Neuronal stem cell (in vitro differentiated cells): ENCODE measurements around the gene SP3.

Source experiments
- DNase-seq: peaks from one replicate; pipeline ENCODE4 v3.0.0-alpha.2; 2013; ENCODE audit warnings: low spot score
- H2AFZ ChIP-seq: one replicate; pipeline ENCODE4 v1.6.1; 2013; ENCODE audit warnings: mild to moderate bottlenecking, low read length, inconsistent platforms
- H2AK5ac ChIP-seq: 2 replicates; pipeline ENCODE4 v1.6.1; 2013; ENCODE audit warnings: low read depth, mild to moderate bottlenecking, inconsistent platforms, low read length, moderate library complexity, mixed read lengths
- H2BK120ac ChIP-seq: 2 replicates; pipeline ENCODE4 v1.6.1; 2013; ENCODE audit warnings: low read depth, mild to moderate bottlenecking, inconsistent platforms, low read length, moderate library complexity, mixed read lengths
- H2BK12ac ChIP-seq: one replicate; pipeline ENCODE4 v1.6.1; 2013; ENCODE audit warnings: low read length, inconsistent platforms
- H2BK15ac ChIP-seq: 2 replicates; pipeline ENCODE4 v1.6.1; 2013; ENCODE audit warnings: mild to moderate bottlenecking, low read length, inconsistent platforms, mixed read lengths
- H2BK5ac ChIP-seq: one replicate; pipeline ENCODE4 v1.6.1; 2013; ENCODE audit warnings: inconsistent platforms, mild to moderate bottlenecking, low read length, moderate library complexity
- H3K14ac ChIP-seq: one replicate; pipeline ENCODE4 v1.6.1; 2013; ENCODE audit warnings: low read length, inconsistent platforms
- H3K18ac ChIP-seq: 2 replicates; pipeline ENCODE4 v1.6.1; 2013; ENCODE audit warnings: low read length, inconsistent platforms
- H3K23ac ChIP-seq: 2 replicates; pipeline ENCODE4 v1.6.1; 2013; ENCODE audit warnings: low read depth, mild to moderate bottlenecking, mixed read lengths, low read length, inconsistent platforms; ENCODE audit not compliant: poor library complexity
- H3K27ac ChIP-seq: replicated peaks from 3 replicates; pipeline ENCODE4 v1.5.1; 2013; ENCODE audit warnings: low read length, inconsistent platforms
- H3K27me3 ChIP-seq, 3 experiments: 2 replicates each; pipeline ENCODE4 v1.6.1; 2013; ENCODE audit warnings: low read length in 3 of 3, mild to moderate bottlenecking in 2 of 3, inconsistent platforms in 1 of 3, low read depth in 1 of 3, mixed read lengths in 1 of 3, moderate library complexity in 1 of 3; ENCODE audit not compliant: control insufficient read depth in 3 of 3, insufficient read depth in 3 of 3
- H3K36me3 ChIP-seq, 2 donors: replicated peaks in 1 of 2; 2 replicates each; pipeline ENCODE4 v1.6.1; 2013; ENCODE audit warnings: low read length in 2 of 2; ENCODE audit not compliant: control insufficient read depth in 2 of 2, insufficient read depth in 2 of 2
- H3K4ac ChIP-seq: 2 replicates; pipeline ENCODE4 v1.6.1; 2013; ENCODE audit warnings: inconsistent platforms, mild to moderate bottlenecking, low read length, moderate library complexity
- H3K4me1 ChIP-seq, 2 donors: 1 replicate in 1 of 2; 2 replicates in 1 of 2; pipeline ENCODE4 v1.6.1; 2013; ENCODE audit warnings: low read length in 2 of 2, low read depth in 1 of 2; ENCODE audit not compliant: control insufficient read depth in 2 of 2, insufficient read depth in 1 of 2
- H3K4me2 ChIP-seq: one replicate; pipeline ENCODE4 v1.6.1; 2013; ENCODE audit warnings: mild to moderate bottlenecking, low read length, inconsistent platforms; ENCODE audit not compliant: insufficient read depth, poor library complexity, severe bottlenecking
- H3K4me3 ChIP-seq, 2 donors: 2 replicates each; pipeline ENCODE4 v1.5.1; 2013; ENCODE audit warnings: low read length in 2 of 2, mild to moderate bottlenecking in 2 of 2, inconsistent platforms in 1 of 2, moderate library complexity in 1 of 2
- H3K79me1 ChIP-seq: one replicate; pipeline ENCODE4 v1.6.1; 2013; ENCODE audit warnings: low read depth, mild to moderate bottlenecking, inconsistent platforms, low read length, moderate library complexity
- H3K9ac ChIP-seq: one replicate; pipeline ENCODE4 v1.6.1; 2013; ENCODE audit warnings: mild to moderate bottlenecking, low read depth, low read length, inconsistent platforms; ENCODE audit not compliant: poor library complexity
- H3K9me3 ChIP-seq, 2 donors: replicated peaks in 1 of 2; 2 replicates each; pipeline versions ENCODE3 to v1.6.1; 2013; ENCODE audit warnings: low read length in 2 of 2, mild to moderate bottlenecking in 2 of 2, inconsistent platforms in 1 of 2, low read depth in 1 of 2, mixed read lengths in 1 of 2, moderate library complexity in 1 of 2; ENCODE audit not compliant: control insufficient read depth in 2 of 2, insufficient read depth in 1 of 2
- H4K8ac ChIP-seq: one replicate; pipeline ENCODE4 v1.6.1; 2013; ENCODE audit warnings: low read depth, mild to moderate bottlenecking, inconsistent platforms, low read length, moderate library complexity
- H4K91ac ChIP-seq: one replicate; pipeline ENCODE4 v1.6.1; 2013; ENCODE audit warnings: low read length, low read depth, mild to moderate bottlenecking, inconsistent platforms; ENCODE audit not compliant: poor library complexity
- WGBS, 2 donors: extraction: QIAGEN DNeasy Blood & Tissue Kit; methylation state at CpG; one replicate each; pipeline ENCODE4 v1.1.7; 2013; ENCODE audit warnings: missing lambda C conversion rate in 2 of 2, mixed read lengths in 1 of 2; ENCODE audit not compliant: insufficient read length in 2 of 2, insufficient replicate concordance in 1 of 2; ENCODE audit errors: extremely low coverage in 2 of 2; 5-methylcytosine and 5-hydroxymethylcytosine counted together

SP3 gene

GRCh38 chr2:173957517-173957916 is 7.7 kb downstream of the SP3 start:
- H3K27me3 ChIP-seq = no peaks in the 10 kb centered on the region
- H3K23ac ChIP-seq = no peak overlapping the region
- no peak overlapping the region for H2AFZ ChIP-seq
- no peak overlapping the region for H2AK5ac ChIP-seq
- H3K4me1 ChIP-seq = peaks cover 0 to 1% of the 10 kb centered on the region in 2 donors
- H4K8ac ChIP-seq = no peak overlapping the region
- WGBS, 2 donors = no CpG with 5 or more reads among the region's 2 CpGs
- H2BK12ac ChIP-seq = no peak overlapping the region
- H2BK15ac ChIP-seq = no peak overlapping the region
- DNase-seq = no peak
- no peak overlapping the region for H3K4me3 ChIP-seq
- H3K27ac ChIP-seq = no peak overlapping the region
- H3K9ac ChIP-seq = no peak overlapping the region
- no peaks in the 10 kb centered on the region for H3K79me1 ChIP-seq
- H3K14ac ChIP-seq = no peak overlapping the region
- H3K36me3 ChIP-seq = peaks cover 19 to 90% of the 10 kb centered on the region in 2 donors
- no peak overlapping the region for H2BK120ac ChIP-seq
- no peak overlapping the region for H3K18ac ChIP-seq
- H3K9me3 ChIP-seq = peaks cover 7 to 64% of the 10 kb centered on the region in 2 donors
- no peak overlapping the region for H4K91ac ChIP-seq
- H3K4me2 ChIP-seq = no peak overlapping the region
- no peak overlapping the region for H3K4ac ChIP-seq
- no peak overlapping the region for H2BK5ac ChIP-seq

DNA sequence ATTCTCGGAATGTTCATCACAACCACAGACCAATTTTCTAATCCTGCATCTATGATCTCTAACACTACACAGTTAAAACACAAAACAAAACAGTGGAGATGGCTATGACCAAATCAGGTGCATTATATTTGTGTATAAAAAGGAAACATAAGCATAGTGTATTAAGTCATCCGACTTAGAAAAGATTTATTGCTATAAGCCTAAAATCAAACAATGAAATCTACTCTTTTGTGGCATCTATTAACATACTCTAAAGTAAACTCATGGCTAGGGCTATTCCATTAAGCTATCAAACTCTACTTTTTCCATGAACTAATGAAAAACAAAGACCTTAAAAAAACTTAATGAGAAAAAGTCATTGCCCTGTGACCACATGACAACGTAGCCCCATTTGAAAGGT is 8.7 kb downstream of the SP3 start:
- no peak overlapping the region for H2BK5ac ChIP-seq
- H4K91ac ChIP-seq = no peak overlapping the region
- peaks cover 19 to 96% of the 10 kb centered on the region in 2 donors for H3K36me3 ChIP-seq
- no peak overlapping the region for H3K14ac ChIP-seq
- no peak for DNase-seq
- no peak overlapping the region for H2BK12ac ChIP-seq
- no peak overlapping the region for H2BK15ac ChIP-seq
- H3K4me2 ChIP-seq = no peak overlapping the region
- H3K4me3 ChIP-seq = no peak overlapping the region
- no peak overlapping the region for H2AK5ac ChIP-seq
- no peak overlapping the region for H3K4ac ChIP-seq
- peaks cover 5 to 72% of the 10 kb centered on the region in 2 donors for H3K9me3 ChIP-seq
- H3K18ac ChIP-seq = no peak overlapping the region
- no peaks in the 10 kb centered on the region for H3K4me1 ChIP-seq
- no peak overlapping the region for H4K8ac ChIP-seq
- no peaks in the 10 kb centered on the region for H3K79me1 ChIP-seq
- no CpG with 5 or more reads among the region's 3 CpGs for WGBS, 2 donors
- H3K27me3 ChIP-seq = no peaks in the 10 kb centered on the region
- no peak overlapping the region for H3K27ac ChIP-seq
- no peak overlapping the region for H3K9ac ChIP-seq
- no peak overlapping the region for H3K23ac ChIP-seq
- no peak overlapping the region for H2BK120ac ChIP-seq
- no peak overlapping the region for H2AFZ ChIP-seq

GRCh38 chr2:173955867-173956266 is 9.3 kb downstream of the SP3 start:
- Histone ChIP-seq H3K9ac (no peak overlapping the region), H2AFZ (no peak overlapping the region), H3K36me3 (peaks cover 19 to 96% of the 10 kb centered on the region in 2 donors), H3K4me3 (no peak overlapping the region), H2BK12ac (no peak overlapping the region), H3K27ac (no peak overlapping the region), H3K14ac (no peak overlapping the region), H2BK15ac (no peak overlapping the region), H3K4me1 (no peaks in the 10 kb centered on the region), H3K4ac (no peak overlapping the region), H3K23ac (no peak overlapping the region), H4K8ac (no peak overlapping the region), H2AK5ac (no peak overlapping the region), H3K4me2 (no peak overlapping the region), H2BK120ac (no peak overlapping the region), H3K79me1 (no peaks in the 10 kb centered on the region), H3K18ac (no peak overlapping the region), H4K91ac (no peak overlapping the region), H3K9me3 (peaks cover 4 to 68% of the 10 kb centered on the region in 2 donors), H3K27me3 (no peaks in the 10 kb centered on the region), H2BK5ac (no peak overlapping the region)
- no peak for DNase-seq
- WGBS, 2 donors = no CpG with 5 or more reads among the region's 2 CpGs

GRCh38 chr2:173955004-173955403 is 10.2 kb downstream of the SP3 start:
- Histone ChIP-seq H3K4ac (no peak overlapping the region), H2BK120ac (no peak overlapping the region), H3K79me1 (no peaks in the 10 kb centered on the region), H3K36me3 (peaks cover 19 to 96% of the 10 kb centered on the region in 2 donors), H2BK12ac (no peak overlapping the region), H3K14ac (no peak overlapping the region), H2BK15ac (no peak overlapping the region), H3K27me3 (no peaks in the 10 kb centered on the region), H3K4me1 (no peaks in the 10 kb centered on the region), H2AK5ac (no peak overlapping the region), H2BK5ac (no peak overlapping the region), H3K9ac (no peak overlapping the region), H3K23ac (no peak overlapping the region), H4K8ac (no peak overlapping the region), H3K27ac (no peak overlapping the region), H3K4me2 (no peak overlapping the region), H3K4me3 (no peak overlapping the region), H2AFZ (no peak overlapping the region), H4K91ac (no peak overlapping the region), H3K9me3 (peaks cover 4 to 64% of the 10 kb centered on the region in 2 donors), H3K18ac (no peak overlapping the region)
- no peak for DNase-seq
- WGBS, 2 donors = no CpG with 5 or more reads among the region's 4 CpGs
